Naive thymus-derived CD8-positive, alpha-beta T cell (primary cell): ENCODE measurements around the gene NSF. TPM values are rescaled to one million over a fixed set of nuclear protein-coding genes. Genes with fewer than 3 reads are reported as not detected.
A peak's percentile ranks its signal among the peaks of the same experiment; 100 is the strongest.
"Not testable (repeated sequence)": the region's sequence is repeated elsewhere in the genome, so short reads cannot be mapped to it uniquely, and the experiment has no call there.

Source experiments
- ATAC-seq, 2 donors: fragments of 150-1000 bp; cut with Tn5 transposase in 1 of 2; sonication (Bioruptor Pico), chemical (Tn5 transposase) in 1 of 2; 1 replicate in 1 of 2; 2 replicates in 1 of 2; pipeline ENCODE4 v1.10.0; 2021; ENCODE audit warnings: mild to moderate bottlenecking in 2 of 2, moderate library complexity in 2 of 2
- POLR2A ChIA-PET: fragments of 350-600 bp; sonication (Branson Sonifier 250); formaldehyde crosslinking; loops from one replicate; lab custom pipeline; 2021; ENCODE audit warnings: antibody characterized with exemption; lab: Charles Lee
- DNase-seq, 10 donors: peaks; one replicate each; pipeline versions ENCODE4 v3.0.0 to v3.0.0-alpha.2; 2020 to 2022
- H3K27ac Mint-ChIP-seq, 10 donors: one replicate each; pipeline ENCODE4 v1.8.0; 2020 to 2022; ENCODE audit warnings: mild to moderate bottlenecking in 10 of 10, mixed read lengths in 10 of 10, moderate library complexity in 4 of 10, inconsistent platforms in 1 of 10
- H3K27me3 Mint-ChIP-seq, 5 donors: one replicate each; pipeline ENCODE4 v1.8.0; 2021 to 2022; ENCODE audit warnings: mixed read lengths in 5 of 5
- H3K36me3 Mint-ChIP-seq, 3 donors: one replicate each; pipeline ENCODE4 v1.8.0; 2020 to 2022; ENCODE audit warnings: mixed read lengths in 3 of 3, mild to moderate bottlenecking in 2 of 3, inconsistent platforms in 1 of 3
- H3K4me1 Mint-ChIP-seq, 4 donors: one replicate each; pipeline ENCODE4 v1.8.0; 2021 to 2022; ENCODE audit warnings: mixed read lengths in 4 of 4
- H3K4me3 Mint-ChIP-seq, 10 donors: one replicate each; pipeline ENCODE4 v1.8.0; 2020 to 2022; ENCODE audit warnings: mild to moderate bottlenecking in 10 of 10, mixed read lengths in 10 of 10, moderate library complexity in 6 of 10, inconsistent platforms in 1 of 10
- H3K9me3 Mint-ChIP-seq, 9 donors: one replicate each; pipeline ENCODE4 v1.8.0; 2020 to 2022; ENCODE audit warnings: mixed read lengths in 9 of 9, mild to moderate bottlenecking in 3 of 9, inconsistent platforms in 1 of 9, moderate library complexity in 1 of 9
- polyA plus RNA-seq, 3 donors: library from polyadenylated mRNA; unstranded; fragments of 300-500 nt; fragmentation: Illumina TruSeq; gene quantifications; one replicate each; pipeline ENCODE4 v1.2.3, GENCODE V29; 2021
- total RNA-seq, 8 experiments: library from RNA in 2 of 8; stranded (reverse) in 2 of 8; gene quantifications; one replicate each; pipeline ENCODE4 v1.2.3 and lab custom pipeline; 2021 to 2026

Gene NSF
- total and polyA plus RNA-seq, 5 experiments from 2014 or later, result 9.1 to 45.3 (median 15.3) TPM

GRCh38 chr17:46756861-46757260 lies 166.4 kb downstream of the NSF start:
- Mint-ChIP-seq H3K27ac (no peak overlapping the region), H3K9me3 (no peaks in the 10 kb centered on the region), H3K27me3 (no peaks in the 10 kb centered on the region), H3K36me3 (peaks cover 8 to 70% (median 18%) of the 10 kb centered on the region in 3 donors), H3K4me3 (no peak overlapping the region), H3K4me1 (no peaks in the 10 kb centered on the region)
- ATAC-seq, result no peak
- POLR2A ChIA-PET, result no interaction called here
- DNase-seq, result no peak

DNA sequence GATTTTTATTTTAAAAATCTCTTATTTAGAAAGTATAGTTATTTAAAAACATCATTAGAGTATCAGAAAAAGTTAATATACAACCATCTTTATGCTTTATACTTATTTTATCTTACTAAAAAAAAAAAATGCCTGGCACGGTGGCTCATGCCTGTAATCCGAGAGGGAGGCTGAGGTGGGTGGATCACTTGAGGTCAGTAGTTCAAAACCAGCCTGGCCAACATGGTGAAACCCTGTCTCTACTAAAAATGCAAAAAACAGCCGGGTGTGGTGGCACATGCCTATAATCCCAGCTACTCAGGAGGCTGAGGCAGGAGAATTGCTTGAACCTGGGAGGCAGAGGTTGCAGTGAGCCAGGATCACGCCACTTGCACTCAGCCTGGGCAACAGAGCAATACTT lies 167.1 kb downstream of the NSF start:
- peaks cover 8 to 64% (median 17%) of the 10 kb centered on the region in 3 donors for H3K36me3 Mint-ChIP-seq
- H3K27me3 Mint-ChIP-seq, H3K27ac Mint-ChIP-seq, H3K4me1 Mint-ChIP-seq, ATAC-seq, H3K9me3 Mint-ChIP-seq, H3K4me3 Mint-ChIP-seq, DNase-seq: not testable (repeated sequence)
- POLR2A ChIA-PET, result interaction anchor here (0.6 kb wide), 1 partner anchor 11 kb away, joined by 6 read pairs; no protein-coding TSS in a partner anchor

- no peak overlapping the region for H3K4me3 Mint-ChIP-seq
- H3K36me3 Mint-ChIP-seq, result peaks cover 8 to 56% (median 17%) of the 10 kb centered on the region in 3 donors
- no peaks in the 10 kb centered on the region for H3K27me3 Mint-ChIP-seq
- H3K27ac Mint-ChIP-seq, result no peak overlapping the region
- no peak for DNase-seq
- no peaks in the 10 kb centered on the region for H3K4me1 Mint-ChIP-seq
- H3K9me3 Mint-ChIP-seq, result no peaks in the 10 kb centered on the region
- POLR2A ChIA-PET, result no interaction called here
- no peak for ATAC-seq
These were observed 168.1 kb downstream of the NSF start for GRCh38 chr17:46758614-46759013.

- H3K27ac Mint-ChIP-seq, result no peak overlapping the region
These were observed 168.7 kb downstream of the NSF start for GRCh38 chr17:46759141-46759540.

GRCh38 chr17:46763416-46763815 lies 172.9 kb downstream of the NSF start:
- H3K27me3 Mint-ChIP-seq, result no peaks in the 10 kb centered on the region
- H3K9me3 Mint-ChIP-seq, result no peaks in the 10 kb centered on the region
- H3K4me3 Mint-ChIP-seq, result no peak overlapping the region
- no peaks in the 10 kb centered on the region for H3K4me1 Mint-ChIP-seq
- ATAC-seq, result no peak
- no peak for DNase-seq
- H3K36me3 Mint-ChIP-seq, result peaks cover 0 to 13% (median 3%) of the 10 kb centered on the region in 3 donors
- POLR2A ChIA-PET, result no interaction called here
- no peak overlapping the region for H3K27ac Mint-ChIP-seq

More at GRCh38 chr17:46759141-46759540, 168.7 kb downstream of the NSF start:
- DNase-seq (no peak), ATAC-seq (no peak)
- Mint-ChIP-seq H3K4me1 (no peaks in the 10 kb centered on the region), H3K27me3 (no peaks in the 10 kb centered on the region), H3K4me3 (no peak overlapping the region), H3K36me3 (peaks cover 8 to 50% (median 17%) of the 10 kb centered on the region in 3 donors), H3K9me3 (no peaks in the 10 kb centered on the region)
- POLR2A ChIA-PET, result interaction anchor here (0.6 kb wide), 1 partner anchor 170 kb away, joined by 3 read pairs; no protein-coding TSS in a partner anchor

DNA sequence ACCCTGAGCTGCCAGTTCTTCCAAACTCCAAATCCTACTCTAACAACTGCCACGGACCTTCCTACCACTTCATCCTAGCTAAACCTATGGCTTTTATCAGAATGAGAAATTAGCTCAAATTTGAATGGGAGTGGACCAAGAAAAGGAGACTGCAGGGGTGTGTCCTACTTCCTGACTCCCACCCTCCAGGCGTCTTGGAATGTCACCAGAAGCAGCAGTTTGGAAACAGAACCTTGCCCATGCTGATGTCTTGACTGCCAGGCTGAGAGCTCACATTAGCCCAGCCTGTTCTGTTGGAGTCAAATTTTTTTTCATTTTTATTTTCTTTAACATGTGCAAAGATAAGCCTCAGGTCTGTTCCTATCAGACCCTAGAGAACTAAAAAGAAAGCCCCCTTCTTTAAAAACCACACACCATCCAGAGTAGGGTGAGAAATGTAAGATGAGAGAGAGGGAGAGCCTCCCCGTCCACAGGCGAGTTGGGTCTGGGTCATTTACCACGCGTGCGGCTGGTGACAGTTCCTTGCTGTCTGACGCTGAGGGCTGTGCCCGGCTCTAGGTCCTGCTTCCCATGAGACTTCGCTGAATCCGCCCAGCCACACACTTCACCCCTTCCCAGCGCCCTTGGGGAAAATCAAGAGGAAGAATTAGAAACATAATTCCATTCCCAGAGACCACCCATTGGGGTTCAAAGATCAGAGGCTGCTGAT lies 173.7 kb downstream of the NSF start:
- Mint-ChIP-seq H3K9me3 (no peaks in the 10 kb centered on the region), H3K4me1 (no peaks in the 10 kb centered on the region), H3K27me3 (no peaks in the 10 kb centered on the region), H3K4me3 (no peak overlapping the region), H3K36me3 (peaks cover 0 to 6% (median 3%) of the 10 kb centered on the region in 3 donors), H3K27ac (peak overlapping the region in 1 of 10 donors; percentile 19)
- ATAC-seq (no peak), DNase-seq (no peak)
- POLR2A ChIA-PET, result no interaction called here

- POLR2A ChIA-PET, result no interaction called here
- H3K4me3 Mint-ChIP-seq, result no peak overlapping the region
These were observed 174.4 kb downstream of the NSF start for GRCh38 chr17:46764709-46765401.

GRCh38 chr17:46765453-46765852 lies 175.0 kb downstream of the NSF start:
- Mint-ChIP-seq H3K27ac (no peak overlapping the region), H3K4me1 (peaks cover 0 to 8% (median 5%) of the 10 kb centered on the region in 4 donors), H3K27me3 (peaks cover 0 to 10% (median 0%) of the 10 kb centered on the region in 5 donors), H3K9me3 (no peaks in the 10 kb centered on the region), H3K36me3 (no peaks in the 10 kb centered on the region), H3K4me3 (no peak overlapping the region)
- no peak for ATAC-seq
- no peak for DNase-seq
- POLR2A ChIA-PET, result no interaction called here

More at GRCh38 chr17:46764709-46765401, 174.4 kb downstream of the NSF start:
- ATAC-seq (no peak), DNase-seq (no peak)
- Mint-ChIP-seq H3K27ac (no peak overlapping the region), H3K4me1 (peaks cover 0 to 2% (median under 1%) of the 10 kb centered on the region in 4 donors), H3K27me3 (peaks cover 0 to 4% (median 0%) of the 10 kb centered on the region in 5 donors), H3K9me3 (no peaks in the 10 kb centered on the region), H3K36me3 (no peaks in the 10 kb centered on the region)

GRCh38 chr17:46766493-46767491 lies 176.3 kb downstream of the NSF start:
- DNase-seq (peak in 2 of 10 donors; percentile 15 to 21), ATAC-seq (no peak)
- Mint-ChIP-seq H3K9me3 (no peaks in the 10 kb centered on the region), H3K36me3 (no peaks in the 10 kb centered on the region), H3K27me3 (peaks cover 0 to 13% (median 0%) of the 10 kb centered on the region in 5 donors), H3K4me3 (peak overlapping the region in 1 of 10 donors; percentile 14), H3K4me1 (peaks cover 0 to 12% (median 9%) of the 10 kb centered on the region in 4 donors), H3K27ac (no peak overlapping the region)
- POLR2A ChIA-PET, result interaction anchor here (0.7 kb wide), 1 partner anchor 95 kb away, joined by 4 read pairs; no protein-coding TSS in a partner anchor

DNA sequence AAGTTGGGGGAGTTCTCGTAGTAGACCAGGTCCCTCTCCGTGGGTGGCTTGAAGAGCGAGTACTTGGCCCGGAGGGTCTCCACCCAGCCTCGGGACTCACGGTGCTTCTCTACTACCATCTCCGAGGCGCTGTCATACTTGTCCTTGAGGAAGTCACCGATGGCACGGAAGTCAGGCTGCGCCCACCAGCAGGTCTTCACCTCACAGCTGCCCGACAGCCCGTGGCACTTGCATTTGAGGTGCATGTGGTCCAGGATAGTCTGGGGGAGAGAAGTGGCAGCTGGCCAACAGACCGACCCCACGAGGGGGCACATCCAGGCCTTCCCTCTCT lies 178.0 kb downstream of the NSF start:
- peak overlapping the region in 1 of 10 donors; percentile 47 for H3K4me3 Mint-ChIP-seq
- H3K9me3 Mint-ChIP-seq, result no peaks in the 10 kb centered on the region
- POLR2A ChIA-PET, result interaction anchor here (0.7 kb wide), 1 partner anchor 11 kb away, joined by 6 read pairs; no protein-coding TSS in a partner anchor
- DNase-seq (peak in 2 of 10 donors; percentile 15 to 59), ATAC-seq (no peak)
- H3K36me3 Mint-ChIP-seq, result no peaks in the 10 kb centered on the region
- peaks cover under 1 to 26% (median 5%) of the 10 kb centered on the region in 5 donors for H3K27me3 Mint-ChIP-seq
- H3K27ac Mint-ChIP-seq, result no peak overlapping the region
- peaks cover 4 to 22% (median 14%) of the 10 kb centered on the region in 4 donors for H3K4me1 Mint-ChIP-seq

GRCh38 chr17:46768896-46769295 lies 178.4 kb downstream of the NSF start:
- not testable (repeated sequence) for H3K27ac Mint-ChIP-seq, H3K9me3 Mint-ChIP-seq, ATAC-seq, H3K36me3 Mint-ChIP-seq
- DNase-seq, result peak in 1 of 10 donors; percentile 5
- POLR2A ChIA-PET, result interaction anchor here (0.7 kb wide), 1 partner anchor 11 kb away, joined by 6 read pairs; no protein-coding TSS in a partner anchor
- Mint-ChIP-seq H3K4me3 (peak overlapping the region in 5 of 10 donors; percentile 7 to 61 (median 47)), H3K27me3 (peaks cover 4 to 30% (median 5%) of the 10 kb centered on the region in 5 donors), H3K4me1 (peaks cover 4 to 22% (median 14%) of the 10 kb centered on the region in 4 donors)
